GM13977 (cell line): Measurements from ENCODE around the gene DLX1.
A peak's percentile ranks its signal among the peaks of the same experiment; 100 is the strongest.

Source experiments
- DNase-seq: peaks from one replicate; pipeline ENCODE4 v3.0.0; 2012; ENCODE audit warnings: low spot score
- in situ Hi-C: fragments of 300-500 bp; cut with MboI; formaldehyde crosslinking; loops from one replicate; pipeline ENCODE4 v1.12.0; 2022; ENCODE audit warnings: low sequenced_read_pairs, low pct_unique_long_range_greater_than_20kb, mixed read lengths, inconsistent platforms; ENCODE audit not compliant: unreplicated experiment
- TF ChIP-seq, protein P1 (sequence below): IDR thresholded peaks from 2 replicates; pipeline ENCODE4 v1.5.1; 2012; ENCODE audit warnings: mild to moderate bottlenecking, control low read depth; ENCODE audit not compliant: insufficient read depth; ENCODE audit errors: extremely low read depth, missing control alignments

DLX1 gene

GRCh38 chr2:172106108-172106961 lies 21.0 kb downstream of the DLX1 start:
- peak; percentile 64 for DNase-seq

GRCh38 chr2:172107690-172108586 lies 22.6 kb downstream of the DLX1 start:
- TF ChIP-seq, protein P1, sequence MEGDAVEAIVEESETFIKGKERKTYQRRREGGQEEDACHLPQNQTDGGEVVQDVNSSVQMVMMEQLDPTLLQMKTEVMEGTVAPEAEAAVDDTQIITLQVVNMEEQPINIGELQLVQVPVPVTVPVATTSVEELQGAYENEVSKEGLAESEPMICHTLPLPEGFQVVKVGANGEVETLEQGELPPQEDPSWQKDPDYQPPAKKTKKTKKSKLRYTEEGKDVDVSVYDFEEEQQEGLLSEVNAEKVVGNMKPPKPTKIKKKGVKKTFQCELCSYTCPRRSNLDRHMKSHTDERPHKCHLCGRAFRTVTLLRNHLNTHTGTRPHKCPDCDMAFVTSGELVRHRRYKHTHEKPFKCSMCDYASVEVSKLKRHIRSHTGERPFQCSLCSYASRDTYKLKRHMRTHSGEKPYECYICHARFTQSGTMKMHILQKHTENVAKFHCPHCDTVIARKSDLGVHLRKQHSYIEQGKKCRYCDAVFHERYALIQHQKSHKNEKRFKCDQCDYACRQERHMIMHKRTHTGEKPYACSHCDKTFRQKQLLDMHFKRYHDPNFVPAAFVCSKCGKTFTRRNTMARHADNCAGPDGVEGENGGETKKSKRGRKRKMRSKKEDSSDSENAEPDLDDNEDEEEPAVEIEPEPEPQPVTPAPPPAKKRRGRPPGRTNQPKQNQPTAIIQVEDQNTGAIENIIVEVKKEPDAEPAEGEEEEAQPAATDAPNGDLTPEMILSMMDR = no peak
- DNase-seq = peak; percentile 11
- in situ Hi-C loops = loop anchor here (10.0 to 25.0 kb wide), 2 partner anchors 403 to 521 kb away; no protein-coding TSS in a partner anchor

More at GRCh38 chr2:172106108-172106961, 21.0 kb downstream of the DLX1 start:
- in situ Hi-C loops = loop anchor here (10.0 to 25.0 kb wide), 2 partner anchors 402 to 519 kb away; no protein-coding TSS in a partner anchor
- TF ChIP-seq, protein P1 = peak; percentile 62

DNA sequence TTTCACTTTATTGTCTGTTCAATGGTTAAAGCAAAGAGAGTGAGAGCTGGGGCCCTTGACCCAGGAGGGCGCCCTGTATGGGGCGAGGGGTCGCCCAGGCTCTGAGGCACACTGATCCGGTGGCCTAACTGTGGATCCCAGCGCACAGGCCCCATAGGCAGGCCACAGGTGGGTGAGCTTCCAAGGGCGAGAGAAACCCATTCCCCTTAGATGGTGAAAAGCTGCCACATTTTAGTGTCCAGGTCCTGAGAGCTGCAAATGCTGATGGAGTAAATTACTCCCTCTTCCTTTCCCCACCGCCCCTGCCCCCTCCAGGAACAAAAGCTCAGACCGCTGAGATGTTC lies 23.3 kb downstream of the DLX1 start:
- peak; percentile 12 for DNase-seq
- TF ChIP-seq, protein P1 = no peak
- in situ Hi-C loops = loop anchor here (10.0 to 25.0 kb wide), 2 partner anchors 404 to 521 kb away; no protein-coding TSS in a partner anchor

- in situ Hi-C loops = loop anchor here (10.0 to 25.0 kb wide), 2 partner anchors 405 to 522 kb away; no protein-coding TSS in a partner anchor
- peak; percentile 11 for DNase-seq
Observed at GRCh38 chr2:172109256-172109987, 24.1 kb downstream of the DLX1 start.

DNA sequence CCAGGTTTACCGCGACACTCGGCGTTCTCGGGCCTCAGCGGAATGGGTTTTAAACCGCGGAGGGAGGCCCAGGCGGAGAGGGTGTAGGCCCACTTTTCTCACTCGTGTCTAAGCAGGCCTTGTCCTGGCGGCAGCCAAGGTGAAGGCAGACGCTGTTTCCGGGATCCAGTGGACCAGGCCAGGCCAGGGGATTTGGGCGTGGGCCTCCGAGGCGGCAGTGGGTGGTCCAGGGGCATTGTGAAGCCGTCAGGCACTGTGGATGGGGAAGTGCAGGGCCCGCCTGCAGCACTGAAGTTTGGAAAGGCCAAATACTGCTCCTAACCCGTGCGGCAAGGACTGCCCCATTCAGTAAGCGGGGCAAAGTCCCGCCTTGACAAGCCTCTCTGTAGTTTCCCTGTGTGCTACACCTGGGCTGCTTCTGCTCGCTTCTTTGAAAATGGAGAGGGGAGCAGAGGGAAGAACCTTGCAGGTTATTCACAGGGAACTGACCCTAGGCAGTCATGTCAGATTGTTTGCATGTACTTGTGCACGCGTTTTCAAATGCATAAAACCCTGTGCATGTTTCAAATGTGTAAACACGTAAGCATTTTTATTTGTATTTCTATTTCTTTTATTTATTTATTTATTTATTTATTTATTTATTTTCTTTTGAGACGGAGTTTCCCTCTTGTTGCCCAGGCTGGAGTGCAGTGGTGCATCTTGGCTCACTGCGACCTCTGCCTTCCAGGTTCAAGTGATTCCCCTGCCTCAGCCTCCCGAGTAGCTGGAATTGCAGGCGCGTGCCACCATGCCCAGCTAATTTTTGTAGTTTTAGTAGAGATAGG lies 24.9 kb downstream of the DLX1 start:
- peak; percentile 9 for DNase-seq
- in situ Hi-C loops = loop anchor here (10.0 to 25.0 kb wide), 2 partner anchors 405 to 523 kb away; no protein-coding TSS in a partner anchor
- TF ChIP-seq, protein P1 = no peak

More at GRCh38 chr2:172109256-172109987, 24.1 kb downstream of the DLX1 start:
- TF ChIP-seq, protein P1 = no peak
